HuH-7.5 (cell line): ENCODE data around the gene GREM1.

ENCODE experiments used
- DNase-seq: peaks from one replicate; pipeline ENCODE4 v3.0.0; 2011; ENCODE audit warnings: low spot score

Gene GREM1

DNA sequence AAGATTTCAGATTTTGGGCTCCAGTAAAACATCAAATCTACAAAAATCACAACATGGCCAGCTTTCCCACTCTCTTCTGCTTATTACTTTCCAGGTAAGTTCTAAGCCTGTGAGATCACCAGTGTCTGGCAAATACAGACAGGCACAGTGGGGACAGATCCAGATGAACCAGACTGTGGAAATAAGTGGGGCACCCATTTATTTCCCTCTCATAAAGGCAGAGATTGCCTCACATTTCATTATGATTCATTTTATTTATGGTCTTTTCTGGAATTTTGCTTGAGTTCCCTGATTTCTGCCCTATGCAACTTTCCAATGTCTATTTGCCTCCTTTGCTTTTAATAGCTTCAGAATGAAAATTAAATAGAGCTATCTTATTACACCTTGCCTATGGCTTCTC is 66.8 kb downstream of the GREM1 start:
- DNase-seq, result no peak

DNA sequence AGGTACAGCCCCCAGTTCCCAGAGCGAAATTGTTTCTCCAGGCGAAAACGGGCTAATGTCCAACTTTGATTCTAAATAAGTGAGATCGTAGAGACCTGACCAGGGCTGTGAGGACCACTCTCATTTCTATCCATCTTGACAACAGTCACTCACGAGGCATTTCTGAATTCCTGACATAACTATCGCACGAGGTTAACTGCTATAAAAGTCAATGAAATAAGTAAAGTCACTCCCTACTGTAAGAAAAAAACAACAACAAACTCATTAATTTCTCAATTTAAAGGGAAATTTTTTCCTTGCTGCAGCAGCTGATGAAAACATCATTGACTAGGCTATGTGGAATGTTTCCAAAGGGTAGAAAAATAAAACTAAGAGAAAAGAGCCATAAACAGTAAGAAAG is 69.1 kb downstream of the GREM1 start:
- DNase-seq, result no peak

DNA sequence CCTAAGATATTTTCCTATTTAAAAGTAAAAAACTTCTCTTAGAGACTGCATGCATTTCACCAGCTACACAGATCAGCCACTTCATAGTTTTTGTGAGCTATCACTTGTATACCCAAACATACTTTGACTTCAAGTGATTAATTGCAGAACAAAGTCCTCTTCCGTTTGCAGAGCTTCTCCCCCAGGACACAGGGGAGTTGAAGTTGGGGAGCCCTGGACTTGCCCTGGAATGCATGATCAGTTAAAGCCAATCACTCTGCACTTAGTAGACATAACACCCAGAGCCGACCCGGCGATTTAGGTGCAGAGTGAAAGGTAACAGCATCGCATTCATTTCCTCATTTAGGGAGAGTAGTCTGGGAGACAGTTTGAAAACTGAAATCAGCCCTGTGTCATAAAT is 70.1 kb downstream of the GREM1 start:
- no peak for DNase-seq

DNA sequence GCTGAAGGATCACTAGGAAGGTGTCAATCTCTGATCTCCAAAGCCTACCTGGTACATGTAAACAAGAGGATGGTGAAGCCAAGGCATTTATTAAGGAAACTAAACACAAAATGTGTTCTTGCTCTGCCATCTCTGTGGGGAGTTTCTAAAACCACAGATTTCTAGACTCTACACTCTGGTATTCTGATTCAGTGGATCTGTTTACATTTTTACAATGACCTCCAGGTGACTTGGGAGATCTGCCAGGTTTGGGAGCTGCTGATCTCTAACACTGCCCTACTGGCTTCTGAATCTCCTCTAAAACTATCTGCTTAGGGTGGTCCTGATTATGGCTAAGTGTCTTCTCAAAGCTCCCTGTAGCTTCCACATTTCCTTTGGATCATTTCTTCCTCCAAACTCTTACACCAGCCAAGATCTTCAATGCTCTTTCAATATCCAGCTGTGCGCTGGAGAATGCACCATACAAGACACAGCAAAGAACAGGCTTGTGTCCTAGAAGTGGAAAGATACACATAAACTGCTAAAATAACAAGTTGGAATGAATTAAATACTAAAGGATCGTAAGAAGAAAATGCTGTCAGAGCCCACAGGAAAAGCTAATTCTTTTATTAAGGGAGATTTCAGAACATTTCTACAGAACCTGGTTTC is 72.7 kb downstream of the GREM1 start:
- no peak for DNase-seq

DNA sequence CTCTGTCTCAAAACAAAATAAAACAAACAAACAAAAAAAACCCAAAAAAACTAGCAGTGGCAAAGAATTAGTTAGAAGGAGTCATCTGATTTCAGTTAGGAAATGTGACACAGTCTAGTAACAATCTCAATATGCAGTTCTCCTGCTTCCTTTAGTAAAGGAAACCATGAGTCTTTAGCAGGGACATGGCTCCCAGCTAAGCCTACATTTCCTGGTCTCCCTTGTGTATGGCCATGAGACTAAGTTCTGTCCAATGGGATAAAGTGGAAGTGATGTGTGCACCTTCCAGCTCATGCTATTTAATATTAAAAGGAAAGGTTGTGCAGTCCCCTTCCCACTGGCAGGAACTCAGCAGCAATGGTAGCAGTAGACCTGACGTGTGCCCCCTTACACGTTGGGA is 74.6 kb downstream of the GREM1 start:
- no peak for DNase-seq
